Stimulated activated naive CD8-positive, alpha-beta T cell treated with anti-CD3 and anti-CD28 coated beads, Interleukin-15, Interleukin-2, amounts not matched to agents 100 ng/mL and 50 ng/mL, for 24 hours (primary cell): Measurements from ENCODE around the gene CAAP1.

Experiments used
- H3K27ac Mint-ChIP-seq: one replicate; pipeline ENCODE4 v1.8.0; 2021; ENCODE audit warnings: mild to moderate bottlenecking, mixed read lengths
- H3K27me3 Mint-ChIP-seq: one replicate; pipeline ENCODE4 v1.8.0; 2021; ENCODE audit warnings: mixed read lengths
- H3K36me3 Mint-ChIP-seq: one replicate; pipeline ENCODE4 v1.8.0; 2021; ENCODE audit warnings: low read depth, mixed read lengths
- H3K4me1 Mint-ChIP-seq: one replicate; pipeline ENCODE4 v1.8.0; 2021; ENCODE audit warnings: low read depth, mixed read lengths
- H3K4me3 Mint-ChIP-seq: one replicate; pipeline ENCODE4 v1.8.0; 2021; ENCODE audit warnings: mild to moderate bottlenecking, mixed read lengths
- H3K9me3 Mint-ChIP-seq: one replicate; pipeline ENCODE4 v1.8.0; 2021; ENCODE audit warnings: mixed read lengths

The CAAP1 gene

GRCh38 chr9:26892251-26893029, at the start of gene CAAP1:
Gene CAAP1 (minus strand): TSS chr9:26892802. CDS start chr9:26892715, 87 bp downstream.
- no peaks in the 10 kb centered on the region for H3K27me3 Mint-ChIP-seq
- peak within 1 kb of the TSS; percentile 98 for H3K27ac Mint-ChIP-seq
- peaks cover 7% of the 10 kb centered on the region for H3K36me3 Mint-ChIP-seq
- peak within 1 kb of the TSS; percentile 97 for H3K4me3 Mint-ChIP-seq
- peaks cover 42% of the 10 kb centered on the region for H3K4me1 Mint-ChIP-seq
- H3K9me3 Mint-ChIP-seq, result peaks cover 7% of the 10 kb centered on the region

GRCh38 chr9:26940779-26941178, 48.2 kb upstream of the CAAP1 start:
- Mint-ChIP-seq H3K4me1 (peaks cover 84% of the 10 kb centered on the region), H3K9me3 (peaks cover 6% of the 10 kb centered on the region), H3K4me3 (no peak overlapping the region), H3K27me3 (no peaks in the 10 kb centered on the region), H3K36me3 (peaks cover 72% of the 10 kb centered on the region), H3K27ac (peak overlapping the region; percentile 5)

- Mint-ChIP-seq H3K36me3 (peaks cover 68% of the 10 kb centered on the region), H3K27ac (peak overlapping the region; percentile 5), H3K4me3 (no peak overlapping the region), H3K27me3 (no peaks in the 10 kb centered on the region), H3K9me3 (peaks cover 6% of the 10 kb centered on the region), H3K4me1 (peaks cover 81% of the 10 kb centered on the region)
Observed at GRCh38 chr9:26939955-26940711, 47.5 kb upstream of the CAAP1 start.

GRCh38 chr9:26937816-26938371, 45.3 kb upstream of the CAAP1 start:
- Mint-ChIP-seq H3K27ac (no peak overlapping the region), H3K27me3 (no peaks in the 10 kb centered on the region), H3K9me3 (peaks cover 6% of the 10 kb centered on the region), H3K4me1 (peaks cover 60% of the 10 kb centered on the region), H3K4me3 (no peak overlapping the region), H3K36me3 (peaks cover 61% of the 10 kb centered on the region)

- Mint-ChIP-seq H3K27me3 (no peaks in the 10 kb centered on the region), H3K4me1 (peaks cover 42% of the 10 kb centered on the region), H3K36me3 (peaks cover 62% of the 10 kb centered on the region), H3K4me3 (no peak overlapping the region), H3K27ac (peak overlapping the region; percentile 11), H3K9me3 (peaks cover 6% of the 10 kb centered on the region)
Observed at GRCh38 chr9:26935847-26936246, 43.2 kb upstream of the CAAP1 start.

GRCh38 chr9:26928902-26929495, 36.4 kb upstream of the CAAP1 start:
- Mint-ChIP-seq H3K4me3 (no peak overlapping the region), H3K4me1 (no peaks in the 10 kb centered on the region), H3K9me3 (no peaks in the 10 kb centered on the region), H3K36me3 (peaks cover 62% of the 10 kb centered on the region), H3K27ac (no peak overlapping the region), H3K27me3 (no peaks in the 10 kb centered on the region)

- no peak overlapping the region for H3K27ac Mint-ChIP-seq
- H3K36me3 Mint-ChIP-seq, result peaks cover 78% of the 10 kb centered on the region
- H3K9me3 Mint-ChIP-seq, result no peaks in the 10 kb centered on the region
- H3K27me3 Mint-ChIP-seq, result no peaks in the 10 kb centered on the region
- H3K4me1 Mint-ChIP-seq, result no peaks in the 10 kb centered on the region
- H3K4me3 Mint-ChIP-seq, result no peak overlapping the region
Observed at GRCh38 chr9:26925609-26926008, 33.0 kb upstream of the CAAP1 start.

- Mint-ChIP-seq H3K27me3 (no peaks in the 10 kb centered on the region), H3K9me3 (no peaks in the 10 kb centered on the region), H3K27ac (no peak overlapping the region), H3K36me3 (peaks cover 88% of the 10 kb centered on the region), H3K4me1 (no peaks in the 10 kb centered on the region), H3K4me3 (no peak overlapping the region)
Observed at GRCh38 chr9:26919698-26920097, 27.1 kb upstream of the CAAP1 start.

- H3K4me3 Mint-ChIP-seq, result no peak overlapping the region
- no peaks in the 10 kb centered on the region for H3K9me3 Mint-ChIP-seq
- H3K4me1 Mint-ChIP-seq, result no peaks in the 10 kb centered on the region
- no peaks in the 10 kb centered on the region for H3K27me3 Mint-ChIP-seq
- H3K27ac Mint-ChIP-seq, result no peak overlapping the region
- H3K36me3 Mint-ChIP-seq, result peaks cover 70% of the 10 kb centered on the region
Observed at GRCh38 chr9:26913138-26913668, 20.6 kb upstream of the CAAP1 start.

- H3K36me3 Mint-ChIP-seq, result peaks cover 52% of the 10 kb centered on the region
- H3K27me3 Mint-ChIP-seq, result no peaks in the 10 kb centered on the region
- H3K27ac Mint-ChIP-seq, result no peak overlapping the region
Observed at GRCh38 chr9:26904671-26905070, 12.1 kb upstream of the CAAP1 start.

GRCh38 chr9:26904070-26904469, 11.5 kb upstream of the CAAP1 start:
- Mint-ChIP-seq H3K36me3 (peaks cover 46% of the 10 kb centered on the region), H3K4me3 (no peak overlapping the region), H3K4me1 (no peaks in the 10 kb centered on the region), H3K27ac (no peak overlapping the region), H3K27me3 (no peaks in the 10 kb centered on the region), H3K9me3 (no peaks in the 10 kb centered on the region)

More at GRCh38 chr9:26904671-26905070, 12.1 kb upstream of the CAAP1 start:
- Mint-ChIP-seq H3K4me1 (no peaks in the 10 kb centered on the region), H3K9me3 (no peaks in the 10 kb centered on the region), H3K4me3 (no peak overlapping the region)

GRCh38 chr9:26893030-26893676, 551 bp upstream of the CAAP1 start:
- Mint-ChIP-seq H3K9me3 (peaks cover 7% of the 10 kb centered on the region), H3K27me3 (no peaks in the 10 kb centered on the region), H3K36me3 (peaks cover 3% of the 10 kb centered on the region), H3K4me1 (peaks cover 38% of the 10 kb centered on the region), H3K4me3 (peak overlapping the region; percentile 97), H3K27ac (peak overlapping the region; percentile 98)

- H3K27ac Mint-ChIP-seq, result peak overlapping the region; percentile 98
- H3K36me3 Mint-ChIP-seq, result peaks cover 7% of the 10 kb centered on the region
- peak overlapping the region; percentile 97 for H3K4me3 Mint-ChIP-seq
- peaks cover 7% of the 10 kb centered on the region for H3K9me3 Mint-ChIP-seq
- H3K27me3 Mint-ChIP-seq, result no peaks in the 10 kb centered on the region
- H3K4me1 Mint-ChIP-seq, result peaks cover 42% of the 10 kb centered on the region
Observed at GRCh38 chr9:26891726-26892125, 876 bp downstream of the CAAP1 start.

- peaks cover 30% of the 10 kb centered on the region for H3K36me3 Mint-ChIP-seq
- H3K4me1 Mint-ChIP-seq, result peaks cover 42% of the 10 kb centered on the region
- peak overlapping the region; percentile 16 for H3K27ac Mint-ChIP-seq
- no peaks in the 10 kb centered on the region for H3K27me3 Mint-ChIP-seq
- peak overlapping the region; percentile 9 for H3K4me3 Mint-ChIP-seq
- H3K9me3 Mint-ChIP-seq, result no peaks in the 10 kb centered on the region
Observed at GRCh38 chr9:26888271-26888670, 4.3 kb downstream of the CAAP1 start.
